Peyer's patch (tissue), 4 donors: ENCODE results near the gene GPC3.

Source experiments
- POLR2A ChIP-seq, 2 donors: fragments of 450-650 bp; IDR thresholded peaks; one replicate each; pipeline ENCODE4 v1.5.1; 2017; ENCODE audit warnings: antibody characterized with exemption in 2 of 2, mild to moderate bottlenecking in 2 of 2, moderate library complexity in 2 of 2
- TF ChIP-seq, protein P1 (sequence below), 6 experiments: fragments of 450-650 bp in 4 of 6; fragments of 200-600 bp in 2 of 6; sonication (generic) in 1 of 6; IDR thresholded peaks; one replicate each; pipeline ENCODE4 v1.5.1; 2017 to 2019; ENCODE audit warnings: antibody characterized with exemption in 6 of 6, mild to moderate bottlenecking in 3 of 6, moderate library complexity in 1 of 6

GRCh38 chrX:133594156-133594555 is 391.2 kb downstream of the GPC3 start:
- no peak for TF ChIP-seq POLR2A (IDR thresholded peaks at IDR 0.05)
- TF ChIP-seq, protein P1, sequence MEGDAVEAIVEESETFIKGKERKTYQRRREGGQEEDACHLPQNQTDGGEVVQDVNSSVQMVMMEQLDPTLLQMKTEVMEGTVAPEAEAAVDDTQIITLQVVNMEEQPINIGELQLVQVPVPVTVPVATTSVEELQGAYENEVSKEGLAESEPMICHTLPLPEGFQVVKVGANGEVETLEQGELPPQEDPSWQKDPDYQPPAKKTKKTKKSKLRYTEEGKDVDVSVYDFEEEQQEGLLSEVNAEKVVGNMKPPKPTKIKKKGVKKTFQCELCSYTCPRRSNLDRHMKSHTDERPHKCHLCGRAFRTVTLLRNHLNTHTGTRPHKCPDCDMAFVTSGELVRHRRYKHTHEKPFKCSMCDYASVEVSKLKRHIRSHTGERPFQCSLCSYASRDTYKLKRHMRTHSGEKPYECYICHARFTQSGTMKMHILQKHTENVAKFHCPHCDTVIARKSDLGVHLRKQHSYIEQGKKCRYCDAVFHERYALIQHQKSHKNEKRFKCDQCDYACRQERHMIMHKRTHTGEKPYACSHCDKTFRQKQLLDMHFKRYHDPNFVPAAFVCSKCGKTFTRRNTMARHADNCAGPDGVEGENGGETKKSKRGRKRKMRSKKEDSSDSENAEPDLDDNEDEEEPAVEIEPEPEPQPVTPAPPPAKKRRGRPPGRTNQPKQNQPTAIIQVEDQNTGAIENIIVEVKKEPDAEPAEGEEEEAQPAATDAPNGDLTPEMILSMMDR (IDR thresholded peaks at IDR 0.05), result no peak
